A673 (cell line): ENCODE measurements around the gene RALGPS1. TPM values are rescaled to one million over a fixed set of nuclear protein-coding genes. Genes with fewer than 3 reads are reported as not detected.
"Not testable (repeated sequence)": the region's sequence is repeated elsewhere in the genome, so short reads cannot be mapped to it uniquely, and the experiment has no call there.

Source experiments
- BruUV-seq: library from RNA; stranded (reverse); fragments of 400-500 nt; replicated peaks from 2 replicates; lab custom pipeline; 2021; lab: Mats Ljungman, UMichigan
- CTCF ChIA-PET: fragments of 300-600 bp; sonication (Branson Sonifier 250); formaldehyde crosslinking; loops from one replicate; lab custom pipeline; 2022; ENCODE audit warnings: antibody characterized with exemption; lab: Charles Lee
- POLR2A ChIA-PET: fragments of 300-600 bp; sonication (Branson Sonifier 250); formaldehyde crosslinking; loops from one replicate; lab custom pipeline; 2022; ENCODE audit warnings: antibody characterized with exemption; ENCODE audit not compliant: low non-redundant PET; lab: Charles Lee
- DNase-seq: peaks from one replicate; pipeline ENCODE4 v3.0.0-alpha.2; 2015; ENCODE audit warnings: low spot score
- H3K27ac ChIP-seq: fragments of 200-600 bp; sonication (generic); 2 replicates; pipeline ENCODE4 v1.5.1; 2016; ENCODE audit warnings: mixed run types, low read depth, mild to moderate bottlenecking, mixed read lengths, antibody characterized with exemption, low read length; ENCODE audit not compliant: poor library complexity, severe bottlenecking
- H3K27me3 ChIP-seq: fragments of 200-600 bp; sonication (generic); replicated peaks from 2 replicates; pipeline ENCODE4 v1.6.1; 2017; ENCODE audit warnings: mixed run types, low read depth, mild to moderate bottlenecking, mixed read lengths, antibody characterized with exemption, low read length; ENCODE audit not compliant: insufficient read depth, poor library complexity
- H3K36me3 ChIP-seq: fragments of 200-600 bp; sonication (generic); 2 replicates; pipeline ENCODE4 v1.6.1; 2016; ENCODE audit warnings: mixed run types, mild to moderate bottlenecking, mixed read lengths, antibody characterized with exemption, low read length; ENCODE audit not compliant: insufficient read depth, poor library complexity, severe bottlenecking
- H3K4me1 ChIP-seq: fragments of 200-600 bp; sonication (generic); 2 replicates; pipeline ENCODE4 v1.6.1; 2017; ENCODE audit warnings: mixed run types, mild to moderate bottlenecking, mixed read lengths, antibody characterized with exemption, low read length; ENCODE audit not compliant: insufficient read depth, poor library complexity, severe bottlenecking
- H3K4me3 ChIP-seq: fragments of 200-600 bp; sonication (generic); 2 replicates; pipeline ENCODE4 v1.5.1; 2016; ENCODE audit warnings: low read depth, mixed run types, mild to moderate bottlenecking, mixed read lengths, low read length; ENCODE audit not compliant: poor library complexity, severe bottlenecking
- H3K9me3 ChIP-seq: fragments of 200-600 bp; sonication (generic); 2 replicates; pipeline ENCODE4 v1.6.1; 2016; ENCODE audit warnings: mixed run types, low read depth, mild to moderate bottlenecking, mixed read lengths, antibody characterized with exemption, low read length; ENCODE audit not compliant: poor library complexity, severe bottlenecking
- CTCF ChIP-seq: fragments of 300-800, 200-600 bp; sonication (generic); conservative IDR thresholded peaks from 2 replicates; pipeline ENCODE4 v1.5.1; 2017; ENCODE audit warnings: low read depth, mild to moderate bottlenecking, antibody characterized with exemption, low read length, moderate library complexity, mixed read lengths
- EZH2 ChIP-seq: fragments of 200-600 bp; sonication (generic); IDR thresholded peaks from 2 replicates; pipeline ENCODE4 v1.6.1; 2017; ENCODE audit warnings: borderline replicate concordance, low read depth, mild to moderate bottlenecking, mixed read lengths, antibody characterized with exemption, low read length; ENCODE audit not compliant: poor library complexity, severe bottlenecking
- intact Hi-C: fragments of 100-400 bp; cut with micrococcal nuclease; formaldehyde crosslinking; loops from one replicate; pipeline ENCODE4 v1.10.0; 2022; ENCODE audit not compliant: unreplicated experiment
- total RNA-seq: library from RNA; stranded (reverse); gene quantifications from 2 replicates; pipeline ENCODE4 v1.2.3, GENCODE V29; 2021

The RALGPS1 gene
- total RNA-seq, 1 experiment from 2014 or later = 3.9 TPM

- CTCF ChIA-PET = no interaction called here
- no peak overlapping the region for H3K4me3 ChIP-seq
- intact Hi-C loops = no loop called here
- H3K9me3 ChIP-seq = no peaks in the 10 kb centered on the region
- BruUV-seq = no TSS peak
- no peak overlapping the region for H3K27ac ChIP-seq
- POLR2A ChIA-PET = interaction anchor here (0.6 kb wide), 1 partner anchor 102 kb away, joined by 7 read pairs; no protein-coding TSS in a partner anchor
- H3K36me3 ChIP-seq = no peaks in the 10 kb centered on the region
- no peak for DNase-seq
- no peaks in the 10 kb centered on the region for H3K27me3 ChIP-seq
- TF ChIP-seq CTCF (no peak), EZH2 (no peak)
- no peaks in the 10 kb centered on the region for H3K4me1 ChIP-seq
Observed at GRCh38 chr9:127142931-127143464, 228.4 kb downstream of the RALGPS1 start.

- H3K4me1 ChIP-seq = no peaks in the 10 kb centered on the region
- DNase-seq = no peak
- no peak overlapping the region for H3K27ac ChIP-seq
- H3K27me3 ChIP-seq = no peaks in the 10 kb centered on the region
- no peaks in the 10 kb centered on the region for H3K36me3 ChIP-seq
- no peaks in the 10 kb centered on the region for H3K9me3 ChIP-seq
- ChIA-PET POLR2A (interaction anchor here (0.6 kb wide), 1 partner anchor 103 kb away, joined by 7 read pairs; no protein-coding TSS in a partner anchor), CTCF (no interaction called here)
- no peak overlapping the region for H3K4me3 ChIP-seq
- intact Hi-C loops = no loop called here
- no TSS peak for BruUV-seq
- TF ChIP-seq EZH2 (no peak), CTCF (no peak)
Observed at GRCh38 chr9:127143920-127144465, 229.4 kb downstream of the RALGPS1 start.

GRCh38 chr9:127144670-127145445 lies 230.3 kb downstream of the RALGPS1 start:
- ChIA-PET POLR2A (no interaction called here), CTCF (no interaction called here)
- no peak overlapping the region for H3K27ac ChIP-seq
- intact Hi-C loops = no loop called here
- TF ChIP-seq EZH2 (no peak), CTCF (no peak)
- no peaks in the 10 kb centered on the region for H3K9me3 ChIP-seq
- H3K4me3 ChIP-seq = no peak overlapping the region
- no peaks in the 10 kb centered on the region for H3K27me3 ChIP-seq
- H3K4me1 ChIP-seq = no peaks in the 10 kb centered on the region
- H3K36me3 ChIP-seq = no peaks in the 10 kb centered on the region
- no TSS peak for BruUV-seq
- DNase-seq = no peak

- H3K4me3 ChIP-seq, CTCF ChIA-PET, H3K27me3 ChIP-seq, BruUV-seq, H3K36me3 ChIP-seq, DNase-seq, intact Hi-C loops, H3K4me1 ChIP-seq, H3K27ac ChIP-seq, H3K9me3 ChIP-seq, POLR2A ChIA-PET: not testable (repeated sequence)
Observed at GRCh38 chr9:127146841-127147240, 232.3 kb downstream of the RALGPS1 start.
